ENCODE data around the gene ARID5B. TPM values are rescaled to one million over a fixed set of nuclear protein-coding genes. Genes with fewer than 3 reads are reported as not detected.

ARID5B gene
- total and polyA plus RNA-seq, 2 donors (not counting 3 experiments of a cell fraction or from before 2014, with no cell fraction given) = 5.6 to 8.9 TPM

DNA sequence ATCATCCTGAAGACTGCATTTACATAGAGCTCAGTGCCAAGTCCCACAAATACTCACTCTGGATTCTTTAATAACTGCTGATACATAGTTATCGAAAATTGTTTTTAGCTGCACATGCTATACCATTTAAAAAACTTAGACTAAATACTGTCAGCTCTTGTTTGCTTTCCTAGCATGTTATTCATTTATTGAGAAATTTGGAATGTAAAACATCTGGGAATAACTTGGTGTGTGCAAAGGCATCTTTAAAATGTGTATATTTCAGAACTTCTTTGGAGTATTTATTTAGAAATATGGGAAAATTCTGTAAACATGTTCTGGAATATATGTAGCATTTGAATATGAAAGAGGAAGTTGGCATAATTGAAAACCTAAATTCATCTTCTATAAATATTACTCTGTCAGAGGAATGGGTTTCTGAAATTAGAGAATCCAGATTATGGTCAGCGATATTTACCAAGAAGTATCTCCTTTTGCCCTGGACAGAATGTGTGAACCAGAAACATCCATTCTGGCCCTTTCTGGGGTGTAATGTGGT is 119.7 kb downstream of the ARID5B start:
- Histone ChIP-seq H2AFZ (ENCODE audit: low read depth, low read length) (no peak overlapping the region), H3K4me2 (ENCODE audit: insufficient read depth, low read length) (no peak overlapping the region), H3K36me3 (ENCODE audit: control insufficient read depth in 2 of 2, extremely low read depth in 1 of 2, insufficient read depth in 2 of 2, low read length in 2 of 2) (no peaks in the 10 kb centered on the region), H4K20me1 (replicated peaks; ENCODE audit: control insufficient read depth, extremely low read depth, insufficient read depth, low read length) (no peaks in the 10 kb centered on the region), H3K9me1 (replicated peaks; ENCODE audit: control insufficient read depth, extremely low read depth, insufficient read depth, low read length) (no peaks in the 10 kb centered on the region), H3K27me3 (ENCODE audit: control insufficient read depth in 2 of 2, insufficient read depth in 2 of 2, low read length in 2 of 2) (no peaks in the 10 kb centered on the region), H3K4me3 (replicated peaks in 1 of 3; ENCODE audit: insufficient read depth in 1 of 3, low read depth in 1 of 3, low read length in 3 of 3) (no peak overlapping the region), H3K79me2 (ENCODE audit: control insufficient read depth, insufficient read depth, low read length) (no peaks in the 10 kb centered on the region), H3K9me3 (replicated peaks; ENCODE audit: control insufficient read depth, insufficient read depth, low read length) (no peaks in the 10 kb centered on the region), H3K4me1 (ENCODE audit: control insufficient read depth, extremely low read depth, insufficient read depth, low read length) (peaks cover 22% of the 10 kb centered on the region), H3K27ac (ENCODE audit: insufficient read depth, low read depth, low read length) (no peak overlapping the region), H3K9ac (replicated peaks; ENCODE audit: extremely low read depth, insufficient read depth, low read length) (no peak overlapping the region)
- FAIRE-seq = no peak
- dilution Hi-C loops (cut with MboI; ENCODE audit: extremely low pct_ligation_motif_present, low sequenced_read_pairs) (no loop called here), intact Hi-C loops (cut with micrococcal nuclease) (no loop called here)
- POLR2A ChIA-PET = no interaction called here
- TF ChIP-seq, protein P1, sequence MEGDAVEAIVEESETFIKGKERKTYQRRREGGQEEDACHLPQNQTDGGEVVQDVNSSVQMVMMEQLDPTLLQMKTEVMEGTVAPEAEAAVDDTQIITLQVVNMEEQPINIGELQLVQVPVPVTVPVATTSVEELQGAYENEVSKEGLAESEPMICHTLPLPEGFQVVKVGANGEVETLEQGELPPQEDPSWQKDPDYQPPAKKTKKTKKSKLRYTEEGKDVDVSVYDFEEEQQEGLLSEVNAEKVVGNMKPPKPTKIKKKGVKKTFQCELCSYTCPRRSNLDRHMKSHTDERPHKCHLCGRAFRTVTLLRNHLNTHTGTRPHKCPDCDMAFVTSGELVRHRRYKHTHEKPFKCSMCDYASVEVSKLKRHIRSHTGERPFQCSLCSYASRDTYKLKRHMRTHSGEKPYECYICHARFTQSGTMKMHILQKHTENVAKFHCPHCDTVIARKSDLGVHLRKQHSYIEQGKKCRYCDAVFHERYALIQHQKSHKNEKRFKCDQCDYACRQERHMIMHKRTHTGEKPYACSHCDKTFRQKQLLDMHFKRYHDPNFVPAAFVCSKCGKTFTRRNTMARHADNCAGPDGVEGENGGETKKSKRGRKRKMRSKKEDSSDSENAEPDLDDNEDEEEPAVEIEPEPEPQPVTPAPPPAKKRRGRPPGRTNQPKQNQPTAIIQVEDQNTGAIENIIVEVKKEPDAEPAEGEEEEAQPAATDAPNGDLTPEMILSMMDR (IDR thresholded peaks at IDR 0.05; ENCODE audit: extremely low read depth in 1 of 2, insufficient read depth in 1 of 2, low read depth in 1 of 2, low read length in 2 of 2) = no peak
- TF ChIP-seq, protein P2, sequence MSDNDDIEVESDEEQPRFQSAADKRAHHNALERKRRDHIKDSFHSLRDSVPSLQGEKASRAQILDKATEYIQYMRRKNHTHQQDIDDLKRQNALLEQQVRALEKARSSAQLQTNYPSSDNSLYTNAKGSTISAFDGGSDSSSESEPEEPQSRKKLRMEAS (IDR thresholded peaks at IDR 0.05; ENCODE audit: insufficient read depth, insufficient read length) = no peak
- TF ChIP-seq JUN (IDR thresholded peaks at IDR 0.05; ENCODE audit: borderline replicate concordance, insufficient read depth, insufficient read length, low read depth) (no peak), MYC (IDR thresholded peaks at IDR 0.05; ENCODE audit: low read depth, low read length) (no peak), POLR2AphosphoS5 (IDR thresholded peaks at IDR 0.05; ENCODE audit: insufficient read depth, low read depth, low read length) (no peak), POLR2A (IDR thresholded peaks at IDR 0.05; ENCODE audit: low read depth, low read length) (no peak), EZH2 (IDR thresholded peaks at IDR 0.05; ENCODE audit: borderline replicate concordance, low read depth, low read length, severe bottlenecking) (no peak), FOS (IDR thresholded peaks at IDR 0.05; ENCODE audit: borderline replicate concordance, insufficient read depth, low read length) (no peak), GATA2 (IDR thresholded peaks at IDR 0.05; ENCODE audit: insufficient read depth, insufficient read length, low read depth, low read length) (no peak)
- no peak for DNase-seq (ENCODE audit: low read depth, low spot score)
- CTCF ChIA-PET = interaction anchor here (0.8 to 2.6 kb wide), 7 partner anchors 8 to 224 kb away, joined by 3 to 10 read pairs (median 4); no protein-coding TSS in a partner anchor
- no TSS peak for BruUV-seq (replicated peaks)

Data from endothelial cell of umbilical vein (primary cell).